ENCODE measurements around the gene VSTM2L.

VSTM2L gene

GRCh38 chr20:37888641-37889040 lies 14.3 kb upstream of the VSTM2L start:
- DNase-seq (ENCODE audit: low spot score): no peak
- no peak for TF ChIP-seq CTCF (IDR thresholded peaks at IDR 0.05; ENCODE audit: extremely low read depth, missing control alignments)

GRCh38 chr20:37890108-37890507 lies 12.8 kb upstream of the VSTM2L start:
- DNase-seq (ENCODE audit: low spot score): no peak
- no peak for TF ChIP-seq CTCF (IDR thresholded peaks at IDR 0.05; ENCODE audit: extremely low read depth, missing control alignments)

- no peak for TF ChIP-seq CTCF (IDR thresholded peaks at IDR 0.05; ENCODE audit: extremely low read depth, missing control alignments)
- DNase-seq (ENCODE audit: low spot score): no peak
These were observed 12.3 kb upstream of the VSTM2L start for GRCh38 chr20:37890643-37891042.

GRCh38 chr20:37892001-37892400 lies 10.9 kb upstream of the VSTM2L start:
- TF ChIP-seq CTCF (IDR thresholded peaks at IDR 0.05; ENCODE audit: extremely low read depth, missing control alignments): no peak
- no peak for DNase-seq (ENCODE audit: low spot score)

GRCh38 chr20:37893566-37894241 lies 9.2 kb upstream of the VSTM2L start:
- no peak for TF ChIP-seq CTCF (IDR thresholded peaks at IDR 0.05; ENCODE audit: extremely low read depth, missing control alignments)

GRCh38 chr20:37894454-37894853 lies 8.5 kb upstream of the VSTM2L start:
- no peak for TF ChIP-seq CTCF (IDR thresholded peaks at IDR 0.05; ENCODE audit: extremely low read depth, missing control alignments)
- no peak for DNase-seq (ENCODE audit: low spot score)

More at GRCh38 chr20:37893566-37894241, 9.2 kb upstream of the VSTM2L start:
- no peak for DNase-seq (ENCODE audit: low spot score)

- TF ChIP-seq CTCF (IDR thresholded peaks at IDR 0.05; ENCODE audit: extremely low read depth, missing control alignments): no peak
- DNase-seq (ENCODE audit: low spot score): no peak
These were observed 7.8 kb upstream of the VSTM2L start for GRCh38 chr20:37895166-37895565.

All from GM20000 (cell line).